H9 (cell line): ENCODE results near the gene CD52. TPM values are rescaled to one million over a fixed set of nuclear protein-coding genes. Genes with fewer than 3 reads are reported as not detected.

Experiments used
- DNase-seq: peaks from one replicate; pipeline ENCODE4 v3.0.0-alpha.2; 2017
- H2AFZ ChIP-seq: one replicate; pipeline ENCODE4 v1.6.1; 2013; ENCODE audit warnings: mild to moderate bottlenecking, low read length, control low read depth, moderate library complexity
- H2AK5ac ChIP-seq: 2 replicates; pipeline ENCODE4 v1.6.1; 2013; ENCODE audit warnings: low read length, control low read depth, mixed read lengths; ENCODE audit not compliant: insufficient read length
- H2BK120ac ChIP-seq: one replicate; pipeline ENCODE4 v1.6.1; 2013; ENCODE audit warnings: low read depth, mild to moderate bottlenecking, low read length, control low read depth, inconsistent platforms; ENCODE audit not compliant: poor library complexity, severe bottlenecking
- H2BK12ac ChIP-seq: 2 replicates; pipeline ENCODE4 v1.6.1; 2013; ENCODE audit warnings: low read length, control low read depth, mixed read lengths, low read depth; ENCODE audit not compliant: insufficient read length
- H2BK15ac ChIP-seq: 2 replicates; pipeline ENCODE4 v1.6.1; 2013; ENCODE audit warnings: low read depth, low read length, control low read depth
- H2BK20ac ChIP-seq: one replicate; pipeline ENCODE4 v1.6.1; 2013; ENCODE audit warnings: low read depth, mild to moderate bottlenecking, low read length, control low read depth, inconsistent platforms; ENCODE audit not compliant: poor library complexity, severe bottlenecking
- H2BK5ac ChIP-seq: 2 replicates; pipeline ENCODE4 v1.6.1; 2013; ENCODE audit warnings: low read length, control low read depth, mixed read lengths; ENCODE audit not compliant: insufficient read length
- H3K14ac ChIP-seq: 2 replicates; pipeline ENCODE4 v1.6.1; 2013; ENCODE audit warnings: low read length, control low read depth; ENCODE audit not compliant: insufficient read depth
- H3K18ac ChIP-seq: 2 replicates; pipeline ENCODE4 v1.6.1; 2013; ENCODE audit warnings: low read depth, mild to moderate bottlenecking, mixed read lengths, low read length, control low read depth; ENCODE audit not compliant: insufficient read length
- H3K23ac ChIP-seq: 2 replicates; pipeline ENCODE4 v1.6.1; 2013; ENCODE audit warnings: low read length, control low read depth, mixed read lengths, low read depth; ENCODE audit not compliant: insufficient read length
- H3K23me2 ChIP-seq: 2 replicates; pipeline ENCODE4 v1.6.1; 2013; ENCODE audit warnings: low read depth, mild to moderate bottlenecking, mixed read lengths, low read length, control low read depth; ENCODE audit not compliant: insufficient read length, poor library complexity, severe bottlenecking
- H3K27ac ChIP-seq: 2 replicates; pipeline ENCODE4 v1.5.1; 2013; ENCODE audit warnings: low read length, control low read depth, mixed read lengths, low read depth; ENCODE audit not compliant: insufficient read length
- H3K27me3 ChIP-seq: 2 replicates; pipeline ENCODE4 v1.6.1; 2013; ENCODE audit warnings: low read length, control low read depth, inconsistent platforms; ENCODE audit not compliant: insufficient read depth
- H3K4ac ChIP-seq: 2 replicates; pipeline ENCODE4 v1.6.1; 2013; ENCODE audit warnings: low read depth, mild to moderate bottlenecking, control low read depth, inconsistent platforms, low read length, moderate library complexity
- H3K4me1 ChIP-seq: 2 replicates; pipeline ENCODE4 v1.6.1; 2013; ENCODE audit warnings: low read length, control low read depth, inconsistent platforms; ENCODE audit not compliant: insufficient read depth
- H3K4me2 ChIP-seq: 2 replicates; pipeline ENCODE4 v1.6.1; 2013; ENCODE audit warnings: low read length, control low read depth, mixed read lengths; ENCODE audit not compliant: insufficient read length, insufficient read depth
- H3K56ac ChIP-seq: 2 replicates; pipeline ENCODE4 v1.6.1; 2013; ENCODE audit warnings: low read depth, mild to moderate bottlenecking, mixed read lengths, low read length, control low read depth; ENCODE audit not compliant: insufficient read length
- H3K79me1 ChIP-seq: 2 replicates; pipeline ENCODE4 v1.6.1; 2013; ENCODE audit warnings: low read depth, mild to moderate bottlenecking, moderate library complexity, low read length, control low read depth, inconsistent platforms; ENCODE audit not compliant: insufficient read depth, poor library complexity, severe bottlenecking
- H3K79me2 ChIP-seq: 2 replicates; pipeline ENCODE4 v1.6.1; 2013; ENCODE audit warnings: low read length, control low read depth, inconsistent platforms; ENCODE audit not compliant: insufficient read depth
- H3K9ac ChIP-seq: 2 replicates; pipeline ENCODE4 v1.6.1; 2013; ENCODE audit warnings: low read length, control low read depth, mixed read lengths; ENCODE audit not compliant: insufficient read length; ENCODE audit errors: extremely low read depth
- H3K9me3 ChIP-seq: one replicate; pipeline ENCODE4 v1.6.1; 2013; ENCODE audit warnings: low read depth, low read length, inconsistent platforms; ENCODE audit not compliant: control insufficient read depth
- H3T11ph ChIP-seq: one replicate; pipeline ENCODE4 v1.6.1; 2013; ENCODE audit warnings: mild to moderate bottlenecking, low read length, control low read depth, inconsistent platforms
- H4K20me1 ChIP-seq: one replicate; pipeline ENCODE4 v1.6.1; 2013; ENCODE audit not compliant: control insufficient read depth, insufficient read length, insufficient read depth
- H4K5ac ChIP-seq: 2 replicates; pipeline ENCODE4 v1.6.1; 2013; ENCODE audit warnings: low read depth, mild to moderate bottlenecking, mixed read lengths, low read length, control low read depth; ENCODE audit not compliant: insufficient read length
- H4K8ac ChIP-seq: replicated peaks from 2 replicates; pipeline ENCODE4 v1.6.1; 2013; ENCODE audit warnings: low read length, control low read depth, mixed read lengths, low read depth; ENCODE audit not compliant: insufficient read length
- H4K91ac ChIP-seq: 2 replicates; pipeline ENCODE4 v1.6.1; 2013; ENCODE audit warnings: low read depth, mild to moderate bottlenecking, moderate library complexity, mixed read lengths, low read length, control low read depth; ENCODE audit not compliant: insufficient read length
- H3K27ac Mint-ChIP-seq, 3 experiments: 2 replicates in 2 of 3; 3 replicates in 1 of 3; pipeline ENCODE4 v1.8.0; 2020 to 2021; ENCODE audit warnings: mixed read lengths in 3 of 3, mild to moderate bottlenecking in 1 of 3, moderate library complexity in 1 of 3
- H3K27me3 Mint-ChIP-seq: 2 replicates; pipeline ENCODE4 v1.8.0; 2021; ENCODE audit warnings: low read depth, mild to moderate bottlenecking, moderate library complexity, mixed read lengths
- H3K36me3 Mint-ChIP-seq, 3 experiments: 2 replicates in 2 of 3; 3 replicates in 1 of 3; pipeline ENCODE4 v1.8.0; 2020 to 2021; ENCODE audit warnings: low read depth in 3 of 3, mixed read lengths in 3 of 3; ENCODE audit not compliant: insufficient read depth in 1 of 3
- H3K4me1 Mint-ChIP-seq, 2 experiments: 2 replicates each; pipeline ENCODE4 v1.8.0; 2020; ENCODE audit warnings: mixed read lengths in 2 of 2
- H3K4me3 Mint-ChIP-seq, 2 experiments: 2 replicates in 1 of 2; 3 replicates in 1 of 2; pipeline ENCODE4 v1.8.0; 2020 to 2021; ENCODE audit warnings: mild to moderate bottlenecking in 2 of 2, mixed read lengths in 2 of 2, moderate library complexity in 1 of 2
- H3K9me3 Mint-ChIP-seq, 2 experiments: 2 replicates in 1 of 2; 3 replicates in 1 of 2; pipeline ENCODE4 v1.8.0; 2020; ENCODE audit warnings: mild to moderate bottlenecking in 2 of 2, mixed read lengths in 2 of 2, moderate library complexity in 1 of 2
- CTCF ChIP-seq: fragments of 200-600 bp; sonication (generic); conservative IDR thresholded peaks from 3 replicates; pipeline ENCODE4 v1.8.0; 2021; ENCODE audit warnings: antibody characterized with exemption, mild to moderate bottlenecking
- WGBS: extraction: QIAGEN DNeasy Blood & Tissue Kit; methylation state at CpG from one replicate; pipeline ENCODE4 v1.1.7; 2013; ENCODE audit warnings: missing lambda C conversion rate, low lambda C conversion rate, mixed read lengths; ENCODE audit not compliant: insufficient read length; ENCODE audit errors: extremely low coverage; 5-methylcytosine and 5-hydroxymethylcytosine counted together
- total RNA-seq: library from RNA; stranded (reverse); gene quantifications from 2 replicates; pipeline ENCODE4 v1.2.1, GENCODE V29; 2021

CD52 gene
- total RNA-seq, 1 experiment from 2014 or later = 4.1 TPM

GRCh38 chr1:26356106-26356505 lies 38.3 kb downstream of the CD52 start:
- no CpG with 5 or more reads among the region's 5 CpGs for WGBS
- Histone ChIP-seq H2BK15ac (no peak overlapping the region), H3T11ph (no peak overlapping the region), H3K79me1 (no peaks in the 10 kb centered on the region), H3K79me2 (no peaks in the 10 kb centered on the region), H4K5ac (no peak overlapping the region), H3K4me2 (no peak overlapping the region), H2BK12ac (no peak overlapping the region), H2BK5ac (no peak overlapping the region), H3K9ac (no peak overlapping the region), H3K56ac (no peak overlapping the region), H3K4me1 (peaks cover 3% of the 10 kb centered on the region), H3K27me3 (no peaks in the 10 kb centered on the region; the same call in 1 of the 2 replicates), H3K14ac (no peak overlapping the region; the same call in 1 of the 2 replicates), H3K23ac (no peak overlapping the region), H4K91ac (no peak overlapping the region), H3K4ac (no peak overlapping the region), H4K20me1 (no peaks in the 10 kb centered on the region), H3K27ac (no peak overlapping the region), H3K23me2 (peaks cover 4% of the 10 kb centered on the region), H2AFZ (no peak overlapping the region), H3K9me3 (no peaks in the 10 kb centered on the region), H2BK20ac (no peak overlapping the region), H2AK5ac (no peak overlapping the region), H4K8ac (no peak overlapping the region), H2BK120ac (no peak overlapping the region), H3K18ac (no peak overlapping the region)
- no peaks in the 10 kb centered on the region; a peak in 1 of 5 replicates for H3K9me3 Mint-ChIP-seq
- peaks cover 39 to 53% of the 10 kb centered on the region in 2 experiments for H3K4me1 Mint-ChIP-seq
- H3K27ac Mint-ChIP-seq = no peak overlapping the region
- H3K27me3 Mint-ChIP-seq = peaks cover 29% of the 10 kb centered on the region
- TF ChIP-seq CTCF = no peak
- DNase-seq = no peak
- no peak overlapping the region for H3K4me3 Mint-ChIP-seq
- no peaks in the 10 kb centered on the region for H3K36me3 Mint-ChIP-seq
